Fibroblast of lung (primary cell): ENCODE data around the gene PHLDB1. TPM values are rescaled to one million over a fixed set of nuclear protein-coding genes. Genes with fewer than 3 reads are reported as not detected.

Experiments used
- DNase-seq, 2 donors: peaks; one replicate each; pipeline versions ENCODE4 v3.0.0 to v3.0.0-alpha.2; 2010; ENCODE audit warnings: low read depth in 2 of 2
- H2AFZ ChIP-seq: 2 replicates; pipeline ENCODE4 v1.5.1; 2012; ENCODE audit warnings: low read length, control low read depth, inconsistent platforms
- H3K27ac ChIP-seq: 2 replicates; pipeline ENCODE4 v1.5.1; 2011; ENCODE audit warnings: low read length, control low read depth; ENCODE audit not compliant: insufficient read depth
- H3K27me3 ChIP-seq: 2 replicates; pipeline ENCODE4 v1.5.1; 2011; ENCODE audit warnings: mild to moderate bottlenecking, low read length; ENCODE audit not compliant: control insufficient read depth, insufficient read depth
- H3K36me3 ChIP-seq: 2 replicates; pipeline ENCODE4 v1.5.1; 2011; ENCODE audit warnings: low read length; ENCODE audit not compliant: control insufficient read depth, insufficient read depth
- H3K4me1 ChIP-seq: 2 replicates; pipeline ENCODE4 v1.5.1; 2011; ENCODE audit warnings: low read length; ENCODE audit not compliant: control insufficient read depth, insufficient read depth; ENCODE audit errors: extremely low read depth
- H3K4me2 ChIP-seq: 2 replicates; pipeline ENCODE4 v1.5.1; 2011; ENCODE audit warnings: low read length, control low read depth; ENCODE audit not compliant: insufficient read depth; ENCODE audit errors: extremely low read depth
- H3K4me3 ChIP-seq, 4 experiments: fragments of 200-600 bp in 1 of 4; sonication (generic) in 1 of 4; replicated peaks in 1 of 4; 2 replicates each; pipeline ENCODE4 v1.5.1; 2011 to 2016; ENCODE audit warnings: low read length in 4 of 4, low read depth in 3 of 4, mild to moderate bottlenecking in 3 of 4, control low read depth in 2 of 4, inconsistent platforms in 1 of 4, mixed read lengths in 1 of 4; ENCODE audit not compliant: insufficient read depth in 1 of 4; ENCODE audit errors: control extremely low read depth in 1 of 4
- H3K79me2 ChIP-seq: 2 replicates; pipeline ENCODE4 v1.5.1; 2012; ENCODE audit warnings: mild to moderate bottlenecking, low read length, inconsistent platforms; ENCODE audit not compliant: control insufficient read depth, insufficient read depth
- H3K9ac ChIP-seq: 2 replicates; pipeline ENCODE4 v1.5.1; 2011; ENCODE audit warnings: mild to moderate bottlenecking, low read length, control low read depth; ENCODE audit not compliant: insufficient read depth
- H3K9me3 ChIP-seq: 2 replicates; pipeline ENCODE4 v1.5.1; 2012; ENCODE audit warnings: low read depth, low read length; ENCODE audit not compliant: control insufficient read depth, insufficient read depth
- H4K20me1 ChIP-seq: 2 replicates; pipeline ENCODE4 v1.5.1; 2011; ENCODE audit warnings: low read length; ENCODE audit not compliant: control insufficient read depth, insufficient read depth; ENCODE audit errors: extremely low read depth
- CTCF ChIP-seq, 2 donors: IDR thresholded peaks in 1 of 2; conservative IDR thresholded peaks in 1 of 2; 1 replicate in 1 of 2; 2 replicates in 1 of 2; pipeline ENCODE4 v1.5.1; 2011 to 2012; ENCODE audit warnings: low read length in 2 of 2, control low read depth in 1 of 2, inconsistent platforms in 1 of 2, low read depth in 1 of 2, mild to moderate bottlenecking in 1 of 2
- EZH2 ChIP-seq: IDR thresholded peaks from 2 replicates; pipeline ENCODE4 v1.5.1; 2012; ENCODE audit warnings: low read length, control low read depth, mild to moderate bottlenecking; ENCODE audit errors: missing control alignments
- polyA plus RNA-seq, 2 donors: library from polyadenylated mRNA; depleted of rRNA in 1 of 2; stranded (reverse) in 1 of 2; unstranded in 1 of 2; fragments of >200 nt; gene quantifications; 2 replicates each; pipeline ENCODE4 v1.2.1, GENCODE V29; 2011 to 2012; ENCODE audit warnings: missing spikeins in 1 of 2
- total RNA-seq: library from RNA; depleted of rRNA; stranded (reverse); fragments of >200 nt; gene quantifications from 2 replicates; pipeline ENCODE4 v1.2.1, GENCODE V29; 2014

The PHLDB1 gene
- total and polyA plus RNA-seq, 2 donors (not counting 1 experiment from before 2014, with no cell fraction given) = 51.4 to 59.0 TPM

GRCh38 chr11:118672846-118673245, 65.4 kb downstream of the PHLDB1 start:
- TF ChIP-seq CTCF (conservative IDR thresholded peaks at IDR 0.05 in 1 of 2, IDR thresholded peaks at IDR 0.05 in 1 of 2; ENCODE audit: low read depth in 1 of 2, low read length in 2 of 2) (peak in 1 of 2 donors; percentile 16), EZH2 (no peak)
- Histone ChIP-seq H3K27ac (no peak overlapping the region), H3K9me3 (no peaks in the 10 kb centered on the region), H3K4me3 (no peak overlapping the region), H3K36me3 (no peaks in the 10 kb centered on the region), H2AFZ (no peak overlapping the region), H3K9ac (no peak overlapping the region), H3K4me2 (no peak overlapping the region), H3K27me3 (no peaks in the 10 kb centered on the region), H3K4me1 (no peaks in the 10 kb centered on the region), H4K20me1 (no peaks in the 10 kb centered on the region), H3K79me2 (no peaks in the 10 kb centered on the region)
- no peak for DNase-seq

GRCh38 chr11:118673361-118674081, 66.1 kb downstream of the PHLDB1 start:
- H3K27me3 ChIP-seq = no peaks in the 10 kb centered on the region

GRCh38 chr11:118674082-118674435, 66.6 kb downstream of the PHLDB1 start:
- Histone ChIP-seq H4K20me1 (no peaks in the 10 kb centered on the region), H3K9ac (no peak overlapping the region), H3K36me3 (no peaks in the 10 kb centered on the region), H3K4me1 (no peaks in the 10 kb centered on the region), H3K4me2 (no peak overlapping the region), H3K4me3 (no peak overlapping the region), H3K79me2 (no peaks in the 10 kb centered on the region), H3K27ac (no peak overlapping the region), H2AFZ (no peak overlapping the region), H3K27me3 (no peaks in the 10 kb centered on the region), H3K9me3 (no peaks in the 10 kb centered on the region)
- TF ChIP-seq CTCF (conservative IDR thresholded peaks at IDR 0.05 in 1 of 2, IDR thresholded peaks at IDR 0.05 in 1 of 2; ENCODE audit: low read depth in 1 of 2, low read length in 2 of 2) (no peak), EZH2 (no peak)
- DNase-seq = no peak

More at GRCh38 chr11:118673361-118674081, 66.1 kb downstream of the PHLDB1 start:
- TF ChIP-seq CTCF (conservative IDR thresholded peaks at IDR 0.05 in 1 of 2, IDR thresholded peaks at IDR 0.05 in 1 of 2; ENCODE audit: low read depth in 1 of 2, low read length in 2 of 2) = no peak
- no peak for TF ChIP-seq EZH2
- no peak overlapping the region for H3K9ac ChIP-seq
- H3K4me1 ChIP-seq = no peaks in the 10 kb centered on the region
- H3K4me3 ChIP-seq = no peak overlapping the region
- no peak for DNase-seq
- no peak overlapping the region for H2AFZ ChIP-seq
- H3K79me2 ChIP-seq = no peaks in the 10 kb centered on the region
- H3K27ac ChIP-seq = no peak overlapping the region
- H4K20me1 ChIP-seq = no peaks in the 10 kb centered on the region
- no peak overlapping the region for H3K4me2 ChIP-seq
- no peaks in the 10 kb centered on the region for H3K9me3 ChIP-seq
- H3K36me3 ChIP-seq = no peaks in the 10 kb centered on the region
